ENCODE measurements around the gene NFATC4.

The NFATC4 gene

DNA sequence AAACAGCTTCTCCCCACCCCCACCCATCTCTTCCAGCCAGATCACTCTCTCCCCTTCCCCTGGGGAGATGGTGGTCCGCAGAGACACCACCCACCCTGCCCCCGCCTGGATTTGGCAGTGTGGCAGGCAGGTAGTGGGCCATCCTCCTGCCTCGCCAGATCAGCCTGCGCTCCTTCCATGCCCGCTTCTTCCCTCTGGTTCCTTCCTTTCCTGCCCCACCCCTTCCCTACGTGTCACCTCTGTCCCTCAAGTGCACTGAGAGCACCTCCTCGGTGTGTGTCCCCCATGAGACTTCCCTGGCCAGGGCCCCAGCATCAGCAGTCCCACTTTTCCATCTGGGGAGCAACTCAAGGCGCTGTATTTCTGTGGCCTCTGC, 31.5 kb downstream of the NFATC4 start:
- H3K27ac ChIP-seq = peak overlapping the region in 19 of 21 experiments; percentile 67 to 92 (median 81)

DNA sequence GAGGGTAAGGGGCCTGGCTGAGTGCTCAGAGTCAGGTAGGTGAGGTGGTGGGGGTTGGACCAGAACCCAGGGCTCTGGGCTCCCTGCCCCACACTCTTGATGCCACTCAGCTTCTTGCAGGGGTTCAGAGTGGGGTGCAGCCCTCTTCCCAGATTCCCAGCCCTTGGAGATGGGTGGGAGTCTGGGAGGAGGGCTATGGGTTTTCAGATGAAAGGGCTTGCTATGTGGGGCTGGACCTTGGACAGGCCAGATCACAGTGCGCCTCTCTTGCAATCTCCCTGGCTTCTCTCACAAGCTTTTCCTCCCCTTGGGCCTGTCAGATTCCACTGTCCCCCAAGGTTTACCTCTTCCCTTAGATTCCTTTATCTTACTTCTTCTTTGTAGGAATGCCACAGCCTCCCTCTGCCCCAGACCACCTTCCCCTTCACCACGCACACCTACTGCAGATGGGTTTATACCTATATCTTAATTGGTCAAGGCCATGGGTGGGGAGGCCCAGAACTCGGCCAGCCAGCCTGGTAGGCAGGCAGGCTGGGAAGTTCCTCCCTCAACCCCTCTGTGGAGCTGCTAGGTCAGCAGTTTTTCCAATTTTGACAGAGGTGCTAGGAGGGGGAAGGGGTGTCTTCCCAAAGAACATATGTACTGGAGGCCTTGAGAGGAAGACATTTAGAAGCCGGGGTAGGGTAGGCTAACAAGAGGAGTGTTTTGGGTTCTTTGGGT, 32.2 kb downstream of the NFATC4 start:
- H3K4me3 ChIP-seq = peak overlapping the region in 6 of 7 experiments; percentile 36 to 74 (median 64)
- peak overlapping the region in 14 of 21 experiments; percentile 16 to 92 (median 82) for H3K27ac ChIP-seq

More for the DNA sequence above, 31.5 kb downstream of the NFATC4 start:
- H3K4me3 ChIP-seq = peak overlapping the region; percentile 36 to 74 (median 63)

DNA sequence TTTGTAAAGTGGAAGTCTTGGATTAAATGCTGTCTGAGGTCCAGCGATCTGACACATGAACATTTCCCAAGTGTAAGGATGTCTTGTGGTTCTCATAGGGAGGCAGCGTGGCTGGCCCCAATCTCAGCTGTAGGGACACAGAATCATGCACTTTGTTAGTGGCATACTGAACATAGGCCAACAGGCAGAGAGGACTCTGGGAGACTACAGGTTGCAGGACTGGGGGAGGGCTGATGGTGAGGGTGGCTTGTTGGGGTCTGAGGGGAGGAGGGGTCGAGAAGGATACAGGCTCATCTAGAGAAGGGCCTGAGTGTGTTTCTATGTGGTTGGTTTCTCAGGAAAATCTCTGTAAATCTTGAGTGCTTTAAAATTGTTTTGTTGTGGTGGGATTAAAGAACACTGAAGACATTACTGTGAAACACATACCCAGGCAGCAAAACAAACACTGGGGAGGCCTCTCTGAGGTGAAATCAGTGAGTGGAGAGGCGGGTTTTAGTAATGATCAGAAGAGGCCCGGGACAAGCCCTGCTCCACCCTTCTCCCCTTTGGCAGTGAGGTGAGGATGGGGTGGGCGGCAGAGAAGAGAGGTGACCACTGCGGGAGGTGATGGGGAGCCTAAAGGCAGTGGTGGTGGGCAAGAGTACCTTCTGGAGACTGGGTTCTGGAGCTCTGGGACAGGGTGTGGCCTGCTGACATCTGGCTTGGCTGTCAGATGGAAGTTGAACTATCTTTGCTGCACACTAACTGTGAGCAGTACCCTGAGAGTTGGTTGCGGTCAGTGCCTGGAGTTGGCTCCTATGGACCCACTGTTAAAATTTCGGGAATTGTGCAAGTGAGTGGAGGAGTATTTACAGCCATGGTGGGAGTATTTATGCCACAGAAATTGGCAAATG, 34.1 kb downstream of the NFATC4 start:
- Histone ChIP-seq H3K4me3 (no peak overlapping the region), H3K27ac (peak overlapping the region in 1 of 21 experiments; percentile 46)

DNA sequence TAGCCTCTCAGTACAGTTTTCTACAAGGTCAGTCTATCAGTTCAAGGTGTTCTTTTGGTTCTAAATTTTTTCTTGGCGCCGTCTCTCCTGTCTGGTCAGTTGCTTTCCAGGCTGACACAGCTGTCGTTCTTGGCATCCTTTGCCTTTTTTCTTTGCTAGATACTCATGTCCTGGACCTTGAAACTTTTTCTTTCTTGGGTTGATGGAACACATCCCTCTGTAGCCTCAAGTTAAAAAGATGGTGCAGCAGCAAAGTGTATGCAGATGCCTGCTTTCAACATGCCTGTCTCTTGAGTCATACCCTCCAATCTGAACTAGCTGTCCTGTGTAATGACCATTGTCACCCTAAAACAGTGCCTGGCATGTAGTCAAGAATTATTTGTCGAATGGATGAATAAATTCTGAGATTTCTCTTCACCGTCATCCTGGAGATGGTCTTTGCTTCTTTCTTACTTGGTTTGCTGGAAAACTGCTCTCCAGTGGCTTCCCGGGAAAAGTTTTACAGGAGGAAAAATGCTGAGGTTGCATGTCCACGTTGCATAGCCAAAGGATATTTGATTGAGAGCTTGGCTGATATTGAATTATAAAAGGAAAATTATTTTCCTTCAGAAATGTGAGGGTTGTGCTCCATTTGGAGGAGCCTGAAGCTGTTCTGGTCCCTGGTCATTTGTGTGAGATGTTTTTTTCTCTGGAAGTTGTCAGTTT, 35.5 kb downstream of the NFATC4 start:
- no peak overlapping the region for H3K4me3 ChIP-seq
- peak overlapping the region in 1 of 21 experiments; percentile 27 for H3K27ac ChIP-seq

DNA sequence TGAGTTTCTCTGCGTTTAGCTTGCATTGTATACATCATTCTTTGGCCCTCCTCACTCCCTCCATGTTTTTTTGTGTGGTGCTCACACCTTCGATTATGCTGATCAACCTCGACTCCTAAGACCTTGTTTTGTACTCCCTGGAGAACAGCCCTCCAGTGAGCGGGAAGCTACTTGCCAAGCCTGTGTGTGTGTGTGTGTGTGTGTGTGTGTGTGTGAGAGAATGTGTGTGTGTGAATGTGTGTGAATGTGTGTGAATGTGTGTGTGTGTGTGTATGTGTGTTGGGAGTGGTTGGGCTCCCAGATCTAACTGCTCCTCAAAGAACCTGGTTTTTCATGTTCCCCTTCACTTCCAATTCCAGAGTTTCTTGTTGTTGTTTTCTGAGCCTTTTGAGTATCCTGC, 36.8 kb downstream of the NFATC4 start:
- H3K27ac ChIP-seq = no peak overlapping the region
- no peak overlapping the region for H3K4me3 ChIP-seq

DNA sequence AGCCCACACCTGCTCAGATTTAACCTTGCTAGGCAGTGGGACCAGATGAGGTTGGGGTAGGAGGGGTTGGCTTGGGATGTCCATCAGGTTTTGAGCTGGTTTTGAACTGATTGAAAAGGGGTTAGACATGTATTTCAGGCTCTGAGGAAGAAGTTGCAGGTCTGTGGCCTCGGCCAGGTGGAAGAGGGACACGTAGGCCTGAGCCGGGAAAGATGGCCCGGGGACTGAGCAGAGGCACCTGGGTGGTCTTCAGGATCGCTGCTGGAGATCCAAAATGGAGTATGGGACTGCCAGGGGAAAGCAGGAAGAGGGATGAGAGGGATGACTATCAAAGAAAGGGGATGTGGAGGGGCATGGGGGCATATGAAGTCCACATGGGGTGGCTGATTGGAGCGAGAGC, 38.4 kb downstream of the NFATC4 start:
- H3K27ac ChIP-seq = no peak overlapping the region
- H3K4me3 ChIP-seq = no peak overlapping the region

DNA sequence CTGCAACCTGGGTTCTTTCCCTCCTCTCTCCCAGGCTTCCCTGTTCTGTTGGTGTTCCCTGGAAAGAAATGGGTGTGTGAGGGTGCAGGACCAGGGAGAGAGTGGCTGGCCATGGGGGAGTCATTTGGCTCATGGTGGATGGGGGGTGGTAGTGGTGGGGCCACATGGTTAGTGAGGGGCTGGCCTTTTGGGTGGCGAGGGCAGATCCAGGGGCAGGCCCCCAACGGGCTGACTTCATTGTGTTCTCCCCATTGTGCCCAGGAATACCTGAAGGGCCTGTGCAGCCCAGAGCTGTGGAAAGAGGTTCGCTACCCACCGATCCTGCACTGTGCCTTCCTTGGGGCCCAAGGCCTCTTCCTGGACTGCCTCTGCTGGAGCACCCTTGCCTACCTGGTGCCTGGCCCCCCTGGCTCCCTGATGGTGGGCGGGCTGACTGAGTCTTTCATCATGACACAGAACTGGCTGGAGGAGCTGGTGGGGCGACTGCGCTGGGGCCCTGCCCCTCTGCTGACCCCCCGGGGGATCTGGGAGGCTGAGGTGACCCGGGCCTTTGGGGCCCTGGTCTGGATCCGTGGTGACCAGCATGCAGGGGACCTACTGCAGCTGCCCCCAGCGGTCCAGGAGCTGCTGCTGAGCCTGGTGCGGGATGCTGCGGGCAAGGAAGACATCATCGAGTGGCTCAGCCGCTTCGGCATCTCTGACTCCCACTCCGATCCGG, 39.8 kb downstream of the NFATC4 start:
- H3K27ac ChIP-seq = no peak overlapping the region

DNA sequence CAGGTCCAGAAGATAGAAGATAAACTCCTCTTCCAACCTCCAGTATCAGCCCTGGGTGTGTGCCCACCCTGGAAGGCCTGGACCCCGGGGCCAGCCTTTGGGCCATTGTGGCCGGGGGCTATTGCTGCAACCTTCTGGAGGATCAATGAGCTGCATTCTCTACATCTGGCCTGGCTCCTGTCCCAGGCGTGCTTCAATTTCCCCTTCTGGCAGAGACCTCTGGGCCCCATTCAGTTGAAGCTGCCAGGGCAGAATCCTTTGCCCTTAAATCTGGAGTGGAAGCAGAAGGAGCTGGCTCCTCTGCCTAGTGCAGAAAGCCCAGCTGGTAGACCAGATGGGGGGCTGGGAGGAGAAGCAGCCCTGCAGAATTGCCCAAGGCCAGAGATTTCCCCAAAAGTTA, 40.8 kb downstream of the NFATC4 start:
- Histone ChIP-seq H3K4me3 (no peak overlapping the region), H3K27ac (no peak overlapping the region)

More for the DNA sequence above, 39.8 kb downstream of the NFATC4 start:
- no peak overlapping the region for H3K4me3 ChIP-seq

DNA sequence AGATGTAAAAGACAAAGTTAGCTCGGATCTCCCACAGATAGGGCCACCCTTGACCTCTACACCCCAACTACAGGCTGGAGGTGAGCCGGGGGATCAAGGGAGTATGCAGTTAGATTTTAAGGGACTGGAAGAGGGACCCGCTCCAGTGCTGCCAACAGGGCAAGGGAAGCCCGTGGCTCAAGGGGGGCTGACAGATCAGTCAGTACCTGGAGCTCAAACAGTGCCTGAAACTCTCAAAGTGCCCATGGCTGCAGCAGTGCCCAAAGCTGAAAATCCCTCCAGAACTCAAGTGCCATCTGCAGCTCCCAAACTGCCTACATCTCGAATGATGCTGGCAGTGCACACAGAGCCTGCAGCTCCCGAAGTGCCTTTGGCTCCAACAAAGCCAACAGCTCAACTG, 41.2 kb downstream of the NFATC4 start:
- H3K27ac ChIP-seq = no peak overlapping the region
- H3K4me3 ChIP-seq = no peak overlapping the region

DNA sequence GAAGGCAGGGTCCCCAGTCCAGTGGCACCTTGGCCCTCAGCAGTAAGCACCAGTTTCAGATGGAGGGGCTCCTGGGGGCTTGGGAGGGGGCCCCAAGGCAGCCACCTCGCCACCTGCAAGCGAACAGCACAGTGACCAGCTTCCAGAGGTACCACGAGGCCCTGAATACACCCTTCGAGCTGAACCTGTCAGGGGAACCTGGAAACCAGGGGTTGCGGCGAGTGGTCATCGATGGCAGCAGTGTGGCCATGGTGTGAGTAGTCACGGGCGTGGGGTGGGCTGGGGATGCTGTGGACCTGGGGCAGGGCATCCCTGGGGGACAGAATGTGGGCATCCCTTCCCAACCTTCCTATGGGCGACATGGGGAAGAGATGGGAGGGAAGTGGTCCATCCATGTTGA, 42.0 kb downstream of the NFATC4 start:
- no peak overlapping the region for H3K27ac ChIP-seq
- no peak overlapping the region for H3K4me3 ChIP-seq

DNA sequence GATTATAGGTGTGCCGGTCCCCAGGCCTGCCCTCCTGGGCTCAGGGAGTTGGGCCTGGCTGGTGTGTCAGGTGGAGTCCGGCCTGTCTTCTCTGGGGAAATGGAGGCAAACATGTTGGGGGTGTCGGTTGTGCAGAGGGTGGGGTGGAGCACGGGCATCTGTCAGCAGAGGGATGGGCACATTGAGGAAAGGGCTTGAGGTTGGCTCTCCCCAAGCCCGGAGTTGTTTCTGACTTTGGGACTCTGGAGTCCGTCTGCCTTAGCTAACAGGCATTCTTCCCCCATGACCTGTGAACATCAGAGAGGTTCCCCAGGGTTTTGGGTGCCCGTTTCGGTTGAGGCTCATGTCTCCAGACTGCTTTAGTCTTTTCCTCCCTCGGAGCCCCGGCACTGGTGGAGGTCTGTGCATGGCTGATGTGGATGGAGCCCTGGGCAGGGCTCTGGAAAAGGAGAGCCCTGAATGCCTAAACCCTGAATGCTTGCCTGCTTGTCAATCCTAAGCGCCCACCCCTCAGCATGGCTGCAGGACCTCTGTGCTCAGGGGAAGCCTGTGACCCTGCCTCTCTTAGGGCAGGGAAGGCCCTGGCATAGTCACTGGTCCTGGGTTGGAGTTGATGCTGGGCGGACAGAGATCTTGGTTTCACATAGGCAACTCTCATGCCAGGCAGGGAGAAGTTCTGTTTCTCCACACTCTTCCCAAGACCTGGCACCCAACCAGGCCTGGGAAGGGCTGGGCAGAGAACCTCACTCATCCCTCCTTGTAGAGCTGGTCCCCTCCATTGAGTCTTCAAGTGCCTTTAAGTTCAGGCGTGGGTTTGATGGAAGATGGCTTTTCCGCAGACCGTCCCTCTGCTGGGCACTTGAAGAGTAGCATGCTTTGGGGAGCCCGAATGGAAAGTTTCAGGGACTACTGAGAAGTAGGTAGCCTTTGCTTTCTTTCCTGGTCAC, 43.7 kb downstream of the NFATC4 start:
- H3K4me3 ChIP-seq = no peak overlapping the region
- peak overlapping the region in 1 of 21 experiments; percentile 7 for H3K27ac ChIP-seq

DNA sequence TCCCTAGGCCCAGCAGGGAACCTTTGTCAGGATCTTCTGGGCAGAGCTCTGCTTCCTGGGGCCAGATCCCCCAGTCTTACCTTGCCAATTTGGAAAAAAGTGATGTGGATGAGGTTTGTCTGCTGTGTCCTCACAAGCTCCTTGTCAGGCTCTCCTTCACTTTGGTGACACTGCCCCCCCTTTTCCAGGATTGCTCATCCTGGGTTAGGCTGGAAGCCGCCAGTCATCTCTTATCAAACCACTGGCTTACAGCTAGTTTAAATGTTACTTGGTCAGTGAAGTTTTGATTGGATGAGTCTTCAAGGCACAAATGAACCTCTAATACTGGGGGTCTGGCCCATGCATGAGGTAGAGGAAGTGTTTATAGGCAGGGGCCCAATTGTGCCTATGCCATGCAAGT, 46.1 kb downstream of the NFATC4 start:
- Histone ChIP-seq H3K27ac (no peak overlapping the region), H3K4me3 (no peak overlapping the region)

DNA sequence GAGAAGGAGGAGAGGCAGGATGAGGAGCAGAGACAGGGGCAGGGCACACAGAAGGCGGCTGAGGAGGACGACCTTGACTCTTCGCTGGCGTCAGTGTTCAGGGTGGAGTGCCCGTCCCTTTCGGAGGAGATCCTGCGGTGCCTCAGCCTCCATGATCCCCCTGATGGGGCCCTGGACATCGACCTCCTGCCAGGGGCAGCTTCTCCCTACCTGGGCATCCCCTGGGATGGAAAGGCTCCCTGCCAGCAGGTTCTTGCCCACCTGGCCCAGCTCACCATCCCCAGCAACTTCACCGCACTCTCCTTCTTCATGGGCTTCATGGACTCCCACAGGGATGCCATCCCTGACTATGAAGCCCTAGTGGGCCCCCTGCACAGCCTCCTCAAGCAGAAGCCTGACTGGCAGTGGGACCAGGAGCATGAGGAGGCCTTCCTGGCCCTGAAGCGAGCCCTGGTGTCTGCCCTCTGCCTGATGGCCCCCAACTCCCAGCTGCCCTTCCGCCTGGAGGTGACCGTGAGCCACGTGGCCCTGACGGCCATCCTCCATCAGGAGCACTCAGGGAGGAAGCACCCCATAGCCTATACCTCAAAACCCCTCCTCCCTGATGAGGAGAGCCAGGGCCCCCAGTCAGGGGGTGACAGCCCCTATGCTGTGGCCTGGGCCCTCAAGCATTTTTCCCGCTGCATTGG, 46.9 kb downstream of the NFATC4 start:
- Histone ChIP-seq H3K4me3 (no peak overlapping the region), H3K27ac (no peak overlapping the region)

DNA sequence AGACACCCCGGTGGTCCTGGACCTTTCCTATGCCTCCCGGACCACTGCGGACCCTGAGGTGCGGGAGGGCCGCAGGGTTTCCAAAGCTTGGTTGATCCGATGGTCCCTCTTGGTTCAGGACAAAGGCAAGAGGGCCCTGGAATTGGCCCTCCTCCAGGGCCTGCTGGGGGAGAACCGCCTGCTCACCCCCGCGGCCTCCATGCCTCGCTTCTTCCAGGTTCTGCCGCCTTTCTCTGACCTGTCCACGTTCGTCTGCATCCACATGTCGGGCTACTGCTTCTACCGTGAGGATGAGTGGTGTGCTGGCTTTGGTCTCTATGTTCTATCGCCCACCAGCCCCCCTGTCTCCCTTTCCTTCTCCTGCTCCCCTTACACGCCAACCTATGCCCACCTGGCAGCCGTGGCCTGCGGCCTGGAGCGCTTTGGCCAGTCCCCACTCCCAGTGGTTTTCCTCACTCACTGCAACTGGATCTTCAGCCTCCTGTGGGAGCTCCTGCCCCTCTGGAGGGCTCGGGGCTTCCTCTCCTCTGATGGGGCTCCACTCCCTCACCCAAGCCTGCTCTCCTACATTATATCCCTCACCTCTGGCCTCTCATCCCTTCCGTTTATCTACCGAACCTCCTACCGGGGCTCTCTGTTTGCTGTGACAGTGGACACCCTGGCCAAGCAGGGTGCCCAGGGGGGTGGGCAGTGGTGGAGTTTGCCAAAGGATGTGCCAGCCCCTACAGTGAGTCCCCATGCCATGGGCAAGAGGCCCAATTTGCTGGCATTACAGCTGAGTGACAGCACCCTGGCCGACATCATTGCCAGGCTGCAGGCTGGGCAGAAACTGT, 47.7 kb downstream of the NFATC4 start:
- Histone ChIP-seq H3K4me3 (no peak overlapping the region), H3K27ac (no peak overlapping the region)

DNA sequence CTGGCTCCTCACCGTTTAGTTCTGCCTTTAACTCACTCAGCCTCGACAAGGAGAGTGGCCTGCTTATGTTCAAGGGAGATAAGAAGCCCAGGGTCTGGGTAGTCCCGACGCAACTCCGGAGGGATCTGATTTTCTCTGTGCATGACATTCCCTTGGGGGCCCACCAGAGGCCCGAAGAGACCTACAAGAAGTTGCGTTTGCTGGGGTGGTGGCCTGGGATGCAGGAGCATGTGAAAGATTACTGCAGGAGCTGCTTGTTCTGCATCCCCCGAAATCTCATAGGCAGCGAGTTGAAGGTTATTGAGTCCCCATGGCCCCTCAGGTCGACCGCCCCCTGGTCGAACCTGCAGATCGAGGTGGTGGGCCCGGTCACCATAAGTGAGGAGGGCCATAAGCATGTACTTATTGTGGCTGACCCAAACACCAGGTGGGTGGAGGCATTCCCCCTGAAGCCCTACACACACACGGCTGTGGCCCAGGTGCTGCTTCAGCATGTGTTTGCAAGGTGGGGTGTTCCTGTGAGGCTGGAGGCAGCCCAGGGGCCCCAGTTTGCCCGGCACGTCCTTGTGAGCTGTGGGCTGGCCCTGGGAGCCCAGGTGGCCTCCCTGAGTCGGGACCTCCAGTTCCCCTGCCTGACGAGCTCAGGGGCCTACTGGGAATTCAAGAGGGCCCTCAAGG, 48.4 kb downstream of the NFATC4 start:
- Histone ChIP-seq H3K4me3 (no peak overlapping the region), H3K27ac (no peak overlapping the region)

DNA sequence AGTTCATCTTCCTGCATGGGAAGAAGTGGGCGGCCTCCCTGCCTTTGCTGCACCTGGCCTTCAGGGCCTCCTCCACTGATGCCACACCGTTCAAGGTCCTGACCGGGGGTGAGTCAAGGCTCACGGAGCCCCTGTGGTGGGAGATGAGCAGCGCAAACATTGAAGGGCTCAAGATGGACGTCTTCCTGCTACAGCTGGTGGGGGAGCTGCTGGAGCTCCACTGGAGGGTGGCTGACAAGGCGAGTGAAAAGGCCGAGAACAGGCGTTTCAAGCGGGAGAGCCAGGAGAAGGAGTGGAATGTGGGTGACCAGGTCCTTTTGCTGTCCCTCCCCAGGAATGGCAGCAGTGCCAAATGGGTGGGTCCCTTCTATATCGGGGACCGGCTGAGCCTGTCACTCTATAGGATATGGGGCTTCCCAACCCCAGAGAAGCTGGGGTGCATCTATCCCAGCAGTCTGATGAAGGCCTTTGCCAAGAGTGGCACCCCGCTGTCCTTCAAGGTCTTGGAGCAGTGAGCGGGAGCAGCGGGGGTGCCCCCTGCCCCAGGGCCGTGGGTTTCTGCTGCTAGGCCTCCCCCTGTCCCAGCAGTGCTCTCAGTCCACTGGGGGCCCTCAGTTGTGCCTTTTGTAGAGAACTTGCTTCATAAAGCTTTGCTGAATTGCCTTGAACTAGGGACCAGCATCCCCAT, 49.1 kb downstream of the NFATC4 start:
- no peak overlapping the region for H3K4me3 ChIP-seq
- peak overlapping the region in 1 of 21 experiments; percentile 20 for H3K27ac ChIP-seq
